Central memory CD8-positive, alpha-beta T cell (primary cell): ENCODE results near the gene FMN2.

Source experiments
- ATAC-seq: fragments of 150-1000 bp; cut with Tn5 transposase; replicated peaks from 2 replicates; pipeline ENCODE4 v1.10.0; 2022; ENCODE audit warnings: mild to moderate bottlenecking, moderate FRiP score, moderate number of reproducible peaks; ENCODE audit not compliant: poor library complexity, severe bottlenecking; ENCODE audit errors: extremely low read depth
- DNase-seq, 2 donors: peaks; one replicate each; pipeline ENCODE4 v3.0.0; 2021; ENCODE audit warnings: low spot score in 2 of 2
- H3K27ac Mint-ChIP-seq: one replicate; pipeline ENCODE4 v1.8.0; 2022; ENCODE audit warnings: low read depth, mild to moderate bottlenecking, moderate library complexity, mixed read lengths
- H3K27me3 Mint-ChIP-seq: one replicate; pipeline ENCODE4 v1.8.0; 2022; ENCODE audit warnings: mixed read lengths
- H3K36me3 Mint-ChIP-seq: one replicate; pipeline ENCODE4 v1.8.0; 2022; ENCODE audit warnings: mild to moderate bottlenecking, moderate library complexity, mixed read lengths; ENCODE audit not compliant: insufficient read depth
- H3K4me1 Mint-ChIP-seq: one replicate; pipeline ENCODE4 v1.8.0; 2022; ENCODE audit warnings: mixed read lengths
- H3K4me3 Mint-ChIP-seq: one replicate; pipeline ENCODE4 v1.8.0; 2022; ENCODE audit warnings: mild to moderate bottlenecking, moderate library complexity, mixed read lengths
- H3K9me3 Mint-ChIP-seq: one replicate; pipeline ENCODE4 v1.8.0; 2022; ENCODE audit warnings: mixed read lengths

The FMN2 gene

DNA sequence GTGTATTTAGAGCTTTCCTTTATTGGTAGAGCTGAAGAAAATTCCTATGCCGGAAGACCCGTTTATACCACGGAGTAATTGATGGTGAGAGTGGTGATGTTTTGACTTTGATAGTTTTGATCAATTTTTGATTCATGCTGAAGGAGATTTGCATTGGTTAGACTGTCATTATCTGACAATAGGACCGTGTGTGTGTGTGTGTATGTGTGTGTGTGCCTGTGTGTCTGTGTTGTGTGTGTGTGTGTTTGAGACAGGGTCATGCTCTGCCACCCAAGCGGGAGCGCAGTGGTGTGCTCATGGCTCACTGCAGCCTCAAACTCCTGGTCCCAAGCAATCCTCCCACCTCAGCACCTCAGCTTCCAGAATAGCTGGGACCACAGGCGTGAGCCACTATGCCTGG, 9.6 kb downstream of the FMN2 start:
- H3K27me3 Mint-ChIP-seq, result no peaks in the 10 kb centered on the region
- H3K9me3 Mint-ChIP-seq, result peaks cover 16% of the 10 kb centered on the region
- no peaks in the 10 kb centered on the region for H3K36me3 Mint-ChIP-seq
- no peak for ATAC-seq
- no peak overlapping the region for H3K4me3 Mint-ChIP-seq
- no peaks in the 10 kb centered on the region for H3K4me1 Mint-ChIP-seq
- no peak overlapping the region for H3K27ac Mint-ChIP-seq
- DNase-seq, result no peak

DNA sequence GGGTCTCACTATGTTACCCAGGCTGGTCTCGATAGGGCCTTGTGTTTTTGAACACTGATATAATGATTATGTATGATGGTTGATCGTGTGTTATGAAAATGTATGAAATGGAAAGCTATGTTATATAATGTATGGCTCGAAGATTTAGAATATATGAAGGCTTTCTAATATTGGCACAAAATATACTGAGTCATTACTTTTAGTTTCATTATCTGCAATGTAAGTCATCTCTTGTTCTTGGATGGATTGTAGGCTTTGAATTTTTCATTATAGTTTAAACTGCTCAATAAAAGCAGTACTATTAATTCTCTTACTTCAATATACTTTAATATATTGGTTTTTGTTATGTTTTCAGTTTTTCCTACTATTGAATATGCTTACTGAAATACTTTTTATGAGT, 10.1 kb downstream of the FMN2 start:
- ATAC-seq, result no peak

DNA sequence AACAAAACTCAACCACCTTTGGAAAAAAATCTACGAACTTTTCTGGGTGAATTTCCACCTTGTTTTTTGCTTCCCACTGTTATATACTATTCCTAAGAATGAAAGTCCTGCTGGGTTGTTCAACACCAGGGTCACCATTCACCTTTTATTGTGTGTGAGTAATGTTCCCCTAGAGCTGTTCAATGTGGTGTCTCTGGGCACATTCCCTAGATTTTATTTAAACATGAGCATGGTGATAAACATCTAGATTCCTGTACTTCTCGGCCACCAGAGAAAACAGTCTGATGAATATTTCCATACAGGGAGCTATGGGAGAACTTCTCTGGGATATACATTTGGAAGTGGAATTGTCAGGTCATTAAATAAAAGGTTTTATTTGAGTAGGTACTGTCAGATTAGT, 13.0 kb downstream of the FMN2 start:
- no peak for DNase-seq
- ATAC-seq, result no peak
- Mint-ChIP-seq H3K36me3 (no peaks in the 10 kb centered on the region), H3K27me3 (no peaks in the 10 kb centered on the region), H3K4me3 (no peak overlapping the region), H3K27ac (no peak overlapping the region), H3K4me1 (no peaks in the 10 kb centered on the region), H3K9me3 (peaks cover 13% of the 10 kb centered on the region)

More for the DNA sequence above, 10.1 kb downstream of the FMN2 start:
- no peak for DNase-seq
- Mint-ChIP-seq H3K9me3 (peaks cover 16% of the 10 kb centered on the region), H3K4me1 (no peaks in the 10 kb centered on the region), H3K27ac (no peak overlapping the region), H3K27me3 (no peaks in the 10 kb centered on the region), H3K4me3 (no peak overlapping the region), H3K36me3 (no peaks in the 10 kb centered on the region)

DNA sequence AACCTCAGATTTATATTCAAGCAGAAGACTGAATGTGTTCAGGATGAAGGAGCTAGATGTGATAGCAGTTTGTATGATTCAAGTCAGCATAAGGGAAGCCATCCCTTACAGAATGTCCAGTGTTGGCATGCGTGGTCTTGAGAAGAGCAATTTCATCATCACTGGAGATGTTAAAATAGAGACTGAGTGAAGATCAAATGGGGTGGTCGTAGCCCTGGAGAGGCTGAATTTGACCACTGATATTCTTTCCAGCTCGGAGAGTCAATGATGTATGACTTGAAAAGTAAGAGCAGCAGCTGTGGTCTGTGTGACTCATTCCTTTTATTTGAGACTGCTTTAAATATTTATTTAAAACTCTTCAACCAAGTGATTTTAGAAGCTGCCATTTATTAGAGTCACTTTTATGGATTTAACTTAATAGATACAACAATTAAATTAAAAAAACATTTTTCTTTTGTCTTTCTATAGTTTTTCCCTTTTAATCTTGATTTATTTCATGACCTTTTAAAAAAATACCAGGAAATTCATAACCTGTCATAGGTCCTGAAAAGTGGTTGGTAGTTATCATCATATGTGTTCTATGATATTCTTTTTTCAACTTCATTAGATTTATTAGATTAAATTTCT, 15.5 kb downstream of the FMN2 start:
- H3K27ac Mint-ChIP-seq, result no peak overlapping the region
- ATAC-seq (no peak), DNase-seq (no peak)
- H3K27me3 Mint-ChIP-seq, result no peaks in the 10 kb centered on the region
- peaks cover 5% of the 10 kb centered on the region for H3K9me3 Mint-ChIP-seq
- no peaks in the 10 kb centered on the region for H3K36me3 Mint-ChIP-seq
- no peaks in the 10 kb centered on the region for H3K4me1 Mint-ChIP-seq
- no peak overlapping the region for H3K4me3 Mint-ChIP-seq

DNA sequence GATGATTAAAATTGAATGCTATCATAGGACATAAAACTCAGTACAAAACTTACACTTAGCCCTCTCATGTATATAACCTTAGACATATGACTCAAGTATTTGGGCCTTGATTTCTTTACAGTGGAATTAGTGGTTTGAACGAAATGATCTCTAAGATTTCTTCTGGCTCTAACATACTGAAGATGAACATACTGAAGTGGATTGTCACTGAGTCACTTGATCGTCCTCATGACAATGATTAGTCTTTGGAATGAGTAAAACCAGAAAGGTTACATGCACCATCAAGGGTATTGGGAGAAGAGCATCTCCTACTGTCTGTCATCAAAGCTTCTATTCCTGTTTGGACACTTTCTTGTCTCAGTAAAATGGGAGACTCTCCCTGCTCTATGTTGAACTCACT, 17.4 kb downstream of the FMN2 start:
- Mint-ChIP-seq H3K36me3 (peaks cover 1% of the 10 kb centered on the region), H3K4me3 (no peak overlapping the region), H3K4me1 (no peaks in the 10 kb centered on the region), H3K9me3 (peaks cover 3% of the 10 kb centered on the region), H3K27ac (no peak overlapping the region), H3K27me3 (no peaks in the 10 kb centered on the region)
- DNase-seq (no peak), ATAC-seq (no peak)

DNA sequence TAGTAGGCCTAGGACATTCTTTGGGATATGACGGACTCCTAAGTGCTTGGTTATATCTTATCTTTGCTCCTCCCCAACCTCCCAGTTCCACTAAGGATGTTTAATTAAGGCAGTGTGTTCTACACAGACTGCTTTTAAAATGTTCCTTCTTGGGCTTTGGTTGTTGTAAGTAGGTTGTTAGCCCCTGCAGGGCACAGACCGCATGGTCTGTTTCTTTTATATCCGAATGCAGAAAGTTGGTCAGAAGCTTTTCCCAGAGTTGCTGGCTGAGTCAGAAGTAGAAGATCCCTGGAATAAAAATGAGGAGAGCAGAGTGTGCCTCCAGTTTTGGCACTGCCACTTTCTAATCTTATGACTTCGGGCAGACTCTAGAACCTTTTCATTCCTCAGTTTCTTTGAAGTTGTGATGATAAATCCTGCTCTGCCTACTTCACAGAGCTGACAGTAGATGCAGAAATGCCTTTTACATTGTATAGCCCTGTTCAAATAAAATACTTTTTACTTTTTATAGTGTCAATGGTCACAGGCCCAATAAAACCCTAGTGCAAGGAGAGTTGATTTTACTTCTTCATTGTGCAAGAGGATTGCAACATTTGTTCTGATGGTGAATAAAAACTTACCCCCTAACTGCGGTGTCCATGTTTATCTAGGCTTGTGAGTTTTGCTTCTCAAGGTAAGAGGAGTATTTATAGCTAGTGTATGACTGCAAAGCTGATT, 18.4 kb downstream of the FMN2 start:
- Mint-ChIP-seq H3K27me3 (no peaks in the 10 kb centered on the region), H3K4me3 (no peak overlapping the region), H3K27ac (no peak overlapping the region), H3K9me3 (no peaks in the 10 kb centered on the region), H3K36me3 (peaks cover 1% of the 10 kb centered on the region), H3K4me1 (no peaks in the 10 kb centered on the region)
- ATAC-seq (no peak), DNase-seq (no peak)

DNA sequence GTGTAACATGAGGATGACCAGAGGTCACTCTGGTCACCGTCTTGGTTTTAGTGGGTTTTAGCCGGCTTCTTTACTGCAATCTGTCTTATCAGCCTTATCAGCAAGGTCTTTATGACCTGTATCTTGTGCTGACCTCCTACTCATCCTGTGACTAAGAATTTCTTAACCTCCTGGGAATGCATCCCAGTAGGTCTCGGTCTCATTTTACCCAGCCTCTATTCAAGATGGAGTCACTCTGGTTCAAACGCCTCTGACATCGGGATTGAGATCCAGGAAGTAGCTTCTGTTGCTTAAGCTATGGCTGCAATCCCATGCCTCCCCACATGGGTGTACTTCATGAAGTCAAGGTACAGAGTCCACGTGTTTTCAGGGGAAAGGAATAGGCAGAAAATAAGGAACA, 19.9 kb downstream of the FMN2 start:
- Mint-ChIP-seq H3K27ac (no peak overlapping the region), H3K4me3 (no peak overlapping the region), H3K4me1 (no peaks in the 10 kb centered on the region), H3K27me3 (no peaks in the 10 kb centered on the region), H3K36me3 (peaks cover 1% of the 10 kb centered on the region), H3K9me3 (no peaks in the 10 kb centered on the region)
- no peak for DNase-seq
- ATAC-seq, result no peak

DNA sequence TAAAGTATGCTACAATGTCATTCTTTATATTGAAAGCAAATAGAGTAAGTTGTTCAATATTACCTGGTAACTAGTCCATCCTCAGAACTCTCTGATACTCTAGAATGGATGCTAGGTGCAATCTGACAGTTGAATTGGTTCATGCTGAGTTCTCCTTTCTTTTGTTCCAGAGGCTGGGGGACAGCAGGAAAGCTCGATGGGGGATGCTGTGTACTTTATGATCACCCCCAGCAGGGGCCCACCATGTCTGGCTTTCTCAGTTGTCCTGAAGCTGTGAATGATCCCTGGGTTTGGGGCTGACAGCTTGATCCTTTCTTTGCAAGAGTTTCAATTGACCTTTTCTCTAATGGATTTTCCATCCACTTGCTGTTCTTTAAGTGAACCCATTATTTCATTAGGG, 22.5 kb downstream of the FMN2 start:
- ATAC-seq, result no peak
- DNase-seq, result no peak
- no peak overlapping the region for H3K4me3 Mint-ChIP-seq
- no peaks in the 10 kb centered on the region for H3K4me1 Mint-ChIP-seq
- H3K36me3 Mint-ChIP-seq, result peaks cover 1% of the 10 kb centered on the region
- no peak overlapping the region for H3K27ac Mint-ChIP-seq
- no peaks in the 10 kb centered on the region for H3K9me3 Mint-ChIP-seq
- no peaks in the 10 kb centered on the region for H3K27me3 Mint-ChIP-seq

DNA sequence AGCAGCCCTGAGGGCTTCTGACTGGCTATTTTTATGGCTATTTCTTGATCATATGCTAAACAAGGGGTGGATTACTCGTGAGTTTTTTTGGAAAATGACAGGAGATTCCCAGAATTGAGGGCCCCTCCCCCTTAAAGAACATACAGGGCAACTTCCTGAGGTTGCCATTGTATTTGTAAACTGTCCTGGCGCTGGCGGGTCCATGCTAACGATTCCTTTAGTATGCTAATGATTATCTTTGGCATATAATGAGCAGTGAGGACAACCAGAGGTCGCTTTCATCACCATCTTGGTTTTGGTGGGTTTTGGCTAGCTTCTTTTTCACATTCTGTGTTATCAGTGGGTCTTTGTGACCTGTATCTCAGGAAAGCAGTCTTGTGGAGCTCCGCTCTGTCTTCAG, 24.1 kb downstream of the FMN2 start:
- Mint-ChIP-seq H3K9me3 (no peaks in the 10 kb centered on the region), H3K4me3 (no peak overlapping the region), H3K4me1 (no peaks in the 10 kb centered on the region), H3K36me3 (peaks cover 1% of the 10 kb centered on the region), H3K27me3 (no peaks in the 10 kb centered on the region), H3K27ac (no peak overlapping the region)
- no peak for DNase-seq
- ATAC-seq, result no peak

DNA sequence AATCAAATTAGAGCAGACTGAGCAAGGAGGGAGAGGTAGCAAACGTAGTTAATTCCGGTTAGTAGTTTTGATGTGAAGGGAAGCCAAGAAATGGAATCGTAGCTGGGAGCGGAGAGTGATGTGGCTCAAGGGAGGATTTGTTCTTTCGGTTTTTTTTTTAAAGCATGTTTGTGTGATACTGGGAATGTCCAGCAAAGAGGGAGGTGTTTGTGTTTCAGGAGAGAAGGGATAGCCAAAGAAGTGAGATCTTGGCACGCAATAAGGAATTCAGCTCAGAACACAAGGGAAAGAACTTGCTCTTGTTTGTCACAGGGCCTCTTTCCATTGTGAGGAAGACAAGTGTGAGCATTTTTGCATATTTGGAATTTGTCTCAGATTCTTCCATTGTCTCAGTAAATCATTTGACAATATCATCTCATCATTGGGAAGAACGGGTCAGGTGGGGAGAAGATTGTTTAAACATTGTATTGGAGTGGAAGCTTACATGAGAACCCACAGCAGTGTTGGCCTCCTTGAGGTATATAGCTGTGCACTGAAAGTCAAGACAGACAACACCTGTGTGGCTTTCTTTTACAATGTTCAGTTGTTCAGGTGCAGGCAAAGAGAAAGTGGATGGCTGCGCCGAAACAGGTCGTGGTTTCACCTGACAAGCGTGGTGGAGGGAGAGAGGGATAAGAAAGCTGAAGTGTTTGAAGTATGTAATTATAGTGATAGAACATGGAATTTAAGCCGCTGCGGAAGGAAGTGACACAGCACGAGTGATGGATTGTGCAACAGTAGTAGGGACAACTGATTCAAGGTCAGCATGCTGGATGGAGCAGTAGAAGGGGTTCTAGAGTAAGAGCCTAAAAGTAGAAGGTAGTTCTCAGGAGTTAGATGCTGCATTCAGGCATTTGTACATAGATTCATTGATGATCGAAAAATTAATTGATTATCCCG, 25.4 kb downstream of the FMN2 start:
- H3K27me3 Mint-ChIP-seq, result no peaks in the 10 kb centered on the region
- no peak overlapping the region for H3K27ac Mint-ChIP-seq
- ATAC-seq (no peak), DNase-seq (no peak)
- H3K4me3 Mint-ChIP-seq, result no peak overlapping the region
- peaks cover 1% of the 10 kb centered on the region for H3K36me3 Mint-ChIP-seq
- no peaks in the 10 kb centered on the region for H3K4me1 Mint-ChIP-seq
- no peaks in the 10 kb centered on the region for H3K9me3 Mint-ChIP-seq

DNA sequence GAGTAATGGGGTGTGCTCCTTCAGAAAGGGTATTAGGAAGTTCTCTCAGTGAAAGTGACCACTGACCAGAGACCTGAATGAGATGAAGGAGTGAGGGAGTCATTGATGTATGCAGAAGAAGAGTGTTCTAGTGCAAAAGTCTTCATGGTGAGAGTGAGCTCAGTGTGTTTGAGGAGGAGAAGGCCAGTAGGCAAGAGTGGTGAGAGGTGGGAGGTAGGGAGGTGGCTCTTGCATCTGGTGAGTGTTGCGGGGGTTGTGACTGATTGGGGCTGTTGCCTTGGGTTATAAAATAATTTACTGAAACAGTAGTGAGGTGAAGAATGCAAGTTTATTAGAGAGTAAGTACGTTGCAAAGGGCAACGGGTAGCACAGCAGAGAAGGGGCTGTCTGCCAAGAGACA, 26.2 kb downstream of the FMN2 start:
- ATAC-seq (no peak), DNase-seq (no peak)
- Mint-ChIP-seq H3K9me3 (no peaks in the 10 kb centered on the region), H3K27ac (no peak overlapping the region), H3K27me3 (no peaks in the 10 kb centered on the region), H3K36me3 (peaks cover 1% of the 10 kb centered on the region), H3K4me1 (no peaks in the 10 kb centered on the region), H3K4me3 (no peak overlapping the region)

DNA sequence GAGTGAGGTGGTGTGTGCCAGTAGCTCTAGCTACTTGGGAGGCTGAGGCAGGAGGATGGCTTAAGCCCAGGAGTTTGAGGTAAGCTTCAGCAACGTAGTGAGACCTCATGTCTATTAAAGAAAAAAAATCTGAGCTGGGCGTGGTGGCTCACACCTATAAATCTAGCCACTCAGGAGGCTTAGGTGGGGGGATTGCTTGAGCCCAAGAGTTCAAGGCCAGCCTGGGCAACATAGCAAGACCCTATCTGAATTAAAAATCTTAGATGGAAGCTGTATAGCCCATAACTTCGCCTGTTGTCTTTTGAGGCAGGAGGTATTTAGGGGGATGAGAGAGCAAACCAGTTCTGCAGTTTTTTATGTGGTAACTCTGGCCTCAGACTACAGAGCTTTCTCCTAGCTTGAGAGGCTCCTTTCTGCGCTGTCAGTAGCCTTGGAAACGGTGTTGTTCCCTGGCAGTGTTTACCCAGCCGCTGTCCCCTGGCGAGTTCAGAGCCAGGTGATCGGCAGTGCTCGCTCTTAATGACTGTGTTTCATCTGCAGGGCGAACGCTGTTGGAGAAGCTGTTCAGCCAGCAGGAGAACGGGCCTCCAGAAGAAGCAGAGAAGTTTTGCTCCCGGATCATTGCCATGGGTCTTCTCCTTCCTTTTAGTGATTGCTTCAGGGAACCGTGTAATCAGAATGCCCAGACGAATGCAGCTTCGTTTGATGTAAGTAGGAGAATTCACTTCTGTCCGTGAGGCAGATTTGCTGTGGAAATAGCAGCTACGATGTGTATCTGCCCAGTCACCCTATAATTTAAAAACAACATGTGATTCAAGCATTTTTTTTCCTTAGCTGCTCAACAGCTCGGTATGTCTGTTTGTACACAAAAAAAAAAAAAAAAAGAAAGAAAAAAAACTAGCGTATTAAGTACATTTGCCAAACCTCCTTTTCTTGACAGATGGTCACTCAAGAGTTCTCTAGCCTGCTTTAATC, 31.2 kb downstream of the FMN2 start:
- no peak overlapping the region for H3K27ac Mint-ChIP-seq
- peaks cover 10% of the 10 kb centered on the region for H3K9me3 Mint-ChIP-seq
- H3K4me1 Mint-ChIP-seq, result no peaks in the 10 kb centered on the region
- no peaks in the 10 kb centered on the region for H3K27me3 Mint-ChIP-seq
- no peak for DNase-seq
- H3K4me3 Mint-ChIP-seq, result no peak overlapping the region
- ATAC-seq, result no peak
- H3K36me3 Mint-ChIP-seq, result no peaks in the 10 kb centered on the region
